Right lobe of liver (tissue), 4 donors: ENCODE data around the gene MGME1.

Experiments
- POLR2A ChIP-seq: fragments of 450-650 bp; IDR thresholded peaks from one replicate; pipeline ENCODE4 v1.6.1; 2017; ENCODE audit warnings: antibody characterized with exemption, mild to moderate bottlenecking
- TF ChIP-seq, protein P1 (sequence below), 4 donors: fragments of 200-600 bp in 3 of 4; fragments of 450-650 bp in 1 of 4; IDR thresholded peaks; one replicate each; pipeline versions ENCODE4 v1.5.1 to v1.8.0; 2016 to 2022; ENCODE audit warnings: antibody characterized with exemption in 4 of 4, mild to moderate bottlenecking in 2 of 4
- donor health status: DM: no; HTN: no; CAD: no.
- donor health status: DM: no; HTN: no; CAD: no.
- donor health status: DM: no; HTN: yes; CAD: no.

DNA sequence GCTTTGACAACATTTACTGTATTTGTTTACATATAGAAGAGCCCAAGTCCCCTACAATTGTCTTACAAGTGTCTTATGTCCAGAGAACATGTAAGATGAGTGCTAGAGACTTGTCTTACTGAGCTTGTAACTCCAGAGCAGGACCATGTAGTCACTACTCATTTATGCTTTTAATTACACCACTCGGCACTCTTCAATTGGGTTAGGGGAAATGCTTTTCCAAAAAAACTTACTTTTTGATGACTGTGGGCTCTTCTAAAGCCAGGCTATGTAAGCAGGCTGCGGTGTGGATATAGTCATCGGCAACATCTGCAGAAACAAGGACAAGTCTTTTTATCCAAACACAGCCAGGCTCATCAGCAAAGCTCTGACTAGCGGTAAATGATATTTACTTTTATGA lies 18.9 kb upstream of the MGME1 start:
- TF ChIP-seq, protein P1, sequence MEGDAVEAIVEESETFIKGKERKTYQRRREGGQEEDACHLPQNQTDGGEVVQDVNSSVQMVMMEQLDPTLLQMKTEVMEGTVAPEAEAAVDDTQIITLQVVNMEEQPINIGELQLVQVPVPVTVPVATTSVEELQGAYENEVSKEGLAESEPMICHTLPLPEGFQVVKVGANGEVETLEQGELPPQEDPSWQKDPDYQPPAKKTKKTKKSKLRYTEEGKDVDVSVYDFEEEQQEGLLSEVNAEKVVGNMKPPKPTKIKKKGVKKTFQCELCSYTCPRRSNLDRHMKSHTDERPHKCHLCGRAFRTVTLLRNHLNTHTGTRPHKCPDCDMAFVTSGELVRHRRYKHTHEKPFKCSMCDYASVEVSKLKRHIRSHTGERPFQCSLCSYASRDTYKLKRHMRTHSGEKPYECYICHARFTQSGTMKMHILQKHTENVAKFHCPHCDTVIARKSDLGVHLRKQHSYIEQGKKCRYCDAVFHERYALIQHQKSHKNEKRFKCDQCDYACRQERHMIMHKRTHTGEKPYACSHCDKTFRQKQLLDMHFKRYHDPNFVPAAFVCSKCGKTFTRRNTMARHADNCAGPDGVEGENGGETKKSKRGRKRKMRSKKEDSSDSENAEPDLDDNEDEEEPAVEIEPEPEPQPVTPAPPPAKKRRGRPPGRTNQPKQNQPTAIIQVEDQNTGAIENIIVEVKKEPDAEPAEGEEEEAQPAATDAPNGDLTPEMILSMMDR (IDR thresholded peaks at IDR 0.05) = no peak
- no peak for TF ChIP-seq POLR2A
